Neutrophil (primary cell): ENCODE results near the gene CHP1.
A peak's percentile ranks its signal among the peaks of the same experiment; 100 is the strongest.

ENCODE experiments used
- H3K27ac ChIP-seq: fragments of 200-600 bp; sonication (generic); 2 replicates; pipeline ENCODE4 v1.5.1; 2016; ENCODE audit warnings: mild to moderate bottlenecking, moderate library complexity
- H3K27me3 ChIP-seq: fragments of 200-600 bp; sonication (generic); 2 replicates; pipeline ENCODE4 v1.6.0; 2016; ENCODE audit warnings: mild to moderate bottlenecking
- H3K36me3 ChIP-seq: fragments of 200-600 bp; sonication (generic); 2 replicates; pipeline ENCODE4 v1.5.1; 2017
- H3K4me1 ChIP-seq, 2 experiments: fragments of 200-600 bp in 1 of 2; sonication (generic) in 1 of 2; 1 replicate in 1 of 2; 2 replicates in 1 of 2; pipeline versions ENCODE4 v1.5.1 to v1.6.1; 2013 to 2016; ENCODE audit warnings: low read depth in 1 of 2, low read length in 1 of 2, mild to moderate bottlenecking in 1 of 2, moderate library complexity in 1 of 2; ENCODE audit not compliant: control insufficient read depth in 1 of 2, insufficient read depth in 1 of 2
- H3K4me3 ChIP-seq, 2 experiments: fragments of 200-600 bp in 1 of 2; sonication (generic) in 1 of 2; 1 replicate in 1 of 2; 2 replicates in 1 of 2; pipeline ENCODE4 v1.5.1; 2013 to 2016; ENCODE audit warnings: low read depth in 1 of 2, low read length in 1 of 2, mild to moderate bottlenecking in 1 of 2, moderate library complexity in 1 of 2
- H3K9me3 ChIP-seq: fragments of 200-600 bp; sonication (generic); 2 replicates; pipeline ENCODE4 v1.5.1; 2016
- TF ChIP-seq, protein P1 (sequence below): fragments of 200-600 bp; sonication (generic); IDR thresholded peaks from 2 replicates; pipeline ENCODE4 v1.5.1; 2016; ENCODE audit warnings: antibody characterized with exemption

Gene CHP1

DNA sequence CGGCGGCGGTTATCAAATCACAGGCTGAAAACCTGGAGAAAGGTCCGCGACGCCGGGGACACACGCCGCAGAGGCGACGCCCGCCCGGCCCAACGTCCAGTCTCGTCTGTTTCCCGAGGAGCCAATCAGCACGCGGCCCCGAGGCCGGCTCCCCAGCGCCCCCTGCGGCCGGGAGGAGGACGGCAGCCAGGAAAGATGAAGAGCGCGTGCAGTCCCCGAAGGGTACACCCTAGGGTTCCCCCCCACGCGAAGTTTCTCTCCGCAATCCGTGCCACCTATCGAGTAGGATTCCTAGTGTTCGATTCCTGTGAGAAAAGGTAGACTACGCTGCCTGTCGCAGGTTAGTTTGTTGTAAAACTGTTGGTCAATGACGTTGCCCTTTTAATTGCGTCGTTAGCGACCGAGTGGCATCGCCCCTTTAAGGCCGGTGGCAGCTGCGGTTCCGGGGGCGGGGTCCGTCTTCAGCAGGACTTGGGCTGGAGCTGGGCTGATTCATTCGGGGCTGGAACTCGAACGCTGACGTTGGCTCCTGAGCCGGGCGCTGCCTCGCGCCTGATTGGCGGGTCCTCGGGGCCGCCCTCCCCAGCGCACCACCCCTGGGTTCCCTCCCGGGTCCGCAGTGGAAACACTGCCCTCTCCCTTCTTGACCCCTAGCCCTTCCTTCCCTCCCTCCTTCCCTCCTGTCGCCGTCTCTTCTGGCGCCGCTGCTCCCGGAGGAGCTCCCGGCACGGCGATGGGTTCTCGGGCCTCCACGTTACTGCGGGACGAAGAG is at the start of gene CHP1, which contains the start of gene EXD1:
TSS of gene CHP1 (plus strand) at position 619 of the 772 bp plus-strand sequence. CDS start at position 734, 115 bp downstream.
TSS of gene EXD1 (minus strand) at position 108 of the 772 bp plus-strand sequence. CDS start 4,182 bp downstream, outside the sequence.
- TF ChIP-seq, protein P1, sequence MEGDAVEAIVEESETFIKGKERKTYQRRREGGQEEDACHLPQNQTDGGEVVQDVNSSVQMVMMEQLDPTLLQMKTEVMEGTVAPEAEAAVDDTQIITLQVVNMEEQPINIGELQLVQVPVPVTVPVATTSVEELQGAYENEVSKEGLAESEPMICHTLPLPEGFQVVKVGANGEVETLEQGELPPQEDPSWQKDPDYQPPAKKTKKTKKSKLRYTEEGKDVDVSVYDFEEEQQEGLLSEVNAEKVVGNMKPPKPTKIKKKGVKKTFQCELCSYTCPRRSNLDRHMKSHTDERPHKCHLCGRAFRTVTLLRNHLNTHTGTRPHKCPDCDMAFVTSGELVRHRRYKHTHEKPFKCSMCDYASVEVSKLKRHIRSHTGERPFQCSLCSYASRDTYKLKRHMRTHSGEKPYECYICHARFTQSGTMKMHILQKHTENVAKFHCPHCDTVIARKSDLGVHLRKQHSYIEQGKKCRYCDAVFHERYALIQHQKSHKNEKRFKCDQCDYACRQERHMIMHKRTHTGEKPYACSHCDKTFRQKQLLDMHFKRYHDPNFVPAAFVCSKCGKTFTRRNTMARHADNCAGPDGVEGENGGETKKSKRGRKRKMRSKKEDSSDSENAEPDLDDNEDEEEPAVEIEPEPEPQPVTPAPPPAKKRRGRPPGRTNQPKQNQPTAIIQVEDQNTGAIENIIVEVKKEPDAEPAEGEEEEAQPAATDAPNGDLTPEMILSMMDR: peak; percentile 99
- Histone ChIP-seq H3K36me3 (no peaks in the 10 kb centered on the region), H3K27ac (peak within 1 kb of the TSS; percentile 90), H3K4me3 (peak within 1 kb of the TSS; percentile 85 to 94), H3K27me3 (no peaks in the 10 kb centered on the region), H3K9me3 (no peaks in the 10 kb centered on the region), H3K4me1 (peaks cover 27 to 28% of the 10 kb centered on the region in 2 experiments)

DNA sequence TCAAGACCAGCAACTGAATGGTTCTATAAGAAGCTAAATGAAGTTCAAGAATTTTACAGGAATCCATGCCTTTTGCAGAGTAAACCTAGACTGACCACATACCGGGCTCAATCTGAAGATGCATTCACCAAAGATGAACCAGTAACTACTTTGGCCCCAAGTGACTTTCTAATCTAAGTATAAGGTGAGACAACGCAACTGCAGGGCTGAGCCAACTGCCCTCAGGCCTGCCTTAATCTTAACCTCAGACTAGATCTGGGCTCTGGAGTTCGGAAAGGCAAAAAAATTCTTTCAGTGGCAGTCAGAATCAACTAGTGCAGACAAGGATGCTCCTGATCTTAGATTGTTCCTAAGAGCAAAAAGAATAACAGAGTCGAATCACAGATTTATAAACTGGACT is 48.8 kb upstream of the CHP1 start:
- TF ChIP-seq, protein P1: no peak
- H3K27me3 ChIP-seq: no peaks in the 10 kb centered on the region
- H3K4me3 ChIP-seq: no peak overlapping the region
- H3K36me3 ChIP-seq: no peaks in the 10 kb centered on the region
- no peaks in the 10 kb centered on the region for H3K4me1 ChIP-seq
- H3K9me3 ChIP-seq: no peaks in the 10 kb centered on the region
- H3K27ac ChIP-seq: no peak overlapping the region

DNA sequence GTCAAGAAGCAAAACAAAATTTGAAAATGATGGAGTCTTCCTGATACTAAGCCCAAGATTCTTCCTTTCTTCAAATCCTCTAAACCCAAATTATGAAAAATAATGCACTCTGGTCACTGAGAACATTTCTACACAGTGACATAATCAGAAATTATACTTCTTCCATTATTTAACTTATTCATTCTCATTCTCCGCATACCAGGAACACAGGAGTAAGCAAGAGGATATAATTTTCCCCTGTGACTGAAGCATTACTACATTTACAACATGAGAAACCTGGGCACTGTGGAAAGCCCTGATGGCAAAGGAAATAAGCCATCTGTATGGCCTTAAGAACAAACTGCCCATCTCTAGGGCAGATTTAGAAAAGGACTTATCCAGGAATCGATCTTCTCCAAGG is 47.5 kb upstream of the CHP1 start:
- no peaks in the 10 kb centered on the region for H3K4me1 ChIP-seq
- no peaks in the 10 kb centered on the region for H3K9me3 ChIP-seq
- no peak overlapping the region for H3K4me3 ChIP-seq
- TF ChIP-seq, protein P1: no peak
- no peaks in the 10 kb centered on the region for H3K36me3 ChIP-seq
- no peak overlapping the region for H3K27ac ChIP-seq
- H3K27me3 ChIP-seq: no peaks in the 10 kb centered on the region

DNA sequence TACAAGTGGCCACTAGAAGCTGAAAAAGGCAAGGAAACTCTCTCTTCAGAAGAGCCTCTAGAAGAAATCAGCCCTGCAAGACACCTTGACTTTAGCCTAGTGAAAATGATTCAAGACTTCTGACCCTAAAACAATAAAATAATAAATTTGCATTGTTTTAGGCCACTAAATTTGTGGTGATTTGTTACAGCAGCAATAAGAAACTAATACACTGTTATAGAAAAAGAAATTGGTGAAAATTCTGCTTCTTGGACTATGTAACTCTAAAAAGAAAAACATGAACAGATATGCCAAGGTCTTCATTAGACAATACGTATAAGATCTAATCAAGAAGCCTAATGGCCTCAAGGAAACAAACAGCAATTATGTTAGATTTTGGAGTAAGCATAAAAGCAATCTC is 36.6 kb upstream of the CHP1 start:
- Histone ChIP-seq H3K9me3 (no peaks in the 10 kb centered on the region), H3K4me3 (no peak overlapping the region), H3K36me3 (no peaks in the 10 kb centered on the region), H3K27ac (no peak overlapping the region), H3K27me3 (no peaks in the 10 kb centered on the region), H3K4me1 (peaks cover 4 to 9% of the 10 kb centered on the region in 2 experiments)
- TF ChIP-seq, protein P1: no peak

DNA sequence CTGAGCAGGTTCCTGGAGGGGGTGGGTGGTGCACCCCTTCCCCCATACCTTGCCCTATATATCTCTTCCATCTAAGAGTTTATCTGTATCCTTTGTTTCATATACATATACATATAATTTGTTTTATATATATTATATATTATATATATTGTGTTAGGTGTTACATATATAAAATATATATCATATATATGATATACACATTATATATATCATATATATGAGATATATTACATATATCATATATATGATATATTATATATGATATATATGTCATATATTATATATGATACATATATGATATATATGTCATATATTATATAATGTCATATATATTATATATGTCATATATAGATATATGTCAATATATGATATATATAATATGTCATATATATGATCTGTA is 31.6 kb upstream of the CHP1 start:
- Histone ChIP-seq H3K27ac (no peak overlapping the region), H3K36me3 (no peaks in the 10 kb centered on the region), H3K9me3 (no peaks in the 10 kb centered on the region), H3K4me1 (no peaks in the 10 kb centered on the region), H3K27me3 (no peaks in the 10 kb centered on the region), H3K4me3 (no peak overlapping the region)
- TF ChIP-seq, protein P1: no peak
